Measurements from ENCODE around the gene FAM240A.

Gene FAM240A

GRCh38 chr3:46673151-46674030, 61.1 kb downstream of the FAM240A start:
- TF ChIP-seq CTCF (conservative IDR thresholded peaks at IDR 0.05; ENCODE audit: control insufficient read depth, insufficient read depth, low read depth, low read length), result no peak
- no peak for DNase-seq (ENCODE audit: low read depth)
- no peak overlapping the region for H3K4me3 ChIP-seq (ENCODE audit: control insufficient read depth, low read depth, low read length)

GRCh38 chr3:46674031-46674845, 61.9 kb downstream of the FAM240A start:
- no peak for DNase-seq (ENCODE audit: low read depth)
- no peak overlapping the region for H3K4me3 ChIP-seq (ENCODE audit: control insufficient read depth, low read depth, low read length)
- peak; percentile 21 for TF ChIP-seq CTCF (conservative IDR thresholded peaks at IDR 0.05; ENCODE audit: control insufficient read depth, insufficient read depth, low read depth, low read length)

GRCh38 chr3:46675426-46675825, 63.1 kb downstream of the FAM240A start:
- DNase-seq (ENCODE audit: low read depth), result no peak
- TF ChIP-seq CTCF (conservative IDR thresholded peaks at IDR 0.05; ENCODE audit: control insufficient read depth, insufficient read depth, low read depth, low read length), result no peak

More at GRCh38 chr3:46675426-46675825, 63.1 kb downstream of the FAM240A start:
- H3K4me3 ChIP-seq (ENCODE audit: control insufficient read depth, low read depth, low read length), result no peak overlapping the region
